Measurements from ENCODE around the gene SPAG8. TPM values are rescaled to one million over a fixed set of nuclear protein-coding genes. Genes with fewer than 3 reads are reported as not detected.

The SPAG8 gene
- total RNA-seq, 1 donor from 2014 or later, result 1.4 TPM

DNA sequence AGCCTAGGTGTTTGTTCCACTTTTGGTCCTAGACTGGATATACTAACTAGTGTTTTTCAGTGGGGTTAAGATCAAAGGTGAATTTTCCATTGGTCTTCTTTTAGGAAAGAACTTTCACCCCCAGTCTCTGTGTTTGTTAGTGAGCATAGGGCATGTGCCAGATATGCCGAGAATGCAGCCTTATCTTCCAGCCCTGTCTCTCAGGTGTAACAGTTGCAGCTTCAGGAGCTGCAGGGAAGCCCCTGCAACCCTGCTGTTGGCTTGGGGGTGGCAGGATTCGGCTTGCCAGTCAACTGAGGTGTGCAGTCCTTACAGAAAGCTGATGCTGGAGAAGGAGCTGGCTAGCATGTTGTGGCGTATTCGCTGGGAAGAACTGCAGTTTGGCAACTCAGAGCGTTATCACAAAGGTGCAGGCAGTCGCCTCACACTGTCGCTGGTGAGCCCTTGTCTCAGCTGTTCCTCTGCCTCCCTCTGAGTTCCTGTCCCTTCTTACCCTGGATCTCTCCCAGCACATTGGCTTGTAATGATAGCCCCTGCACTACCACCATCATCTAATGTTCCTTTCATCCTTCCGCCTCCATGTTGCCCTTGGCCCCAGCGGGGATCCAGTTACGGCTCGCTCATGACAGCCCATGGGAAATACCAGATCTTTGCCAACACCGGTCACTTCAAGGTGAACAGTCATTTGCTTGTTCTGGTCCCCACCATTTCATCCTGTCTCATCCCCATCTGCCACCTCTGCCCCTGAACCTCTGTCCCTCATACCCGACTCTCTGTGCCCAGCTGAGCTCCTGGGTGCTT lies 10.5 kb downstream of the SPAG8 start:
- H3K27me3 Mint-ChIP-seq (ENCODE audit: low read depth), result no peaks in the 10 kb centered on the region
- peaks cover 4% of the 10 kb centered on the region for H3K4me1 Mint-ChIP-seq
- no peak for DNase-seq (ENCODE audit: low read depth, low spot score)
- peak overlapping the region; percentile 74 for H3K27ac Mint-ChIP-seq (ENCODE audit: unreplicated experiment)
- TF ChIP-seq, protein P1, sequence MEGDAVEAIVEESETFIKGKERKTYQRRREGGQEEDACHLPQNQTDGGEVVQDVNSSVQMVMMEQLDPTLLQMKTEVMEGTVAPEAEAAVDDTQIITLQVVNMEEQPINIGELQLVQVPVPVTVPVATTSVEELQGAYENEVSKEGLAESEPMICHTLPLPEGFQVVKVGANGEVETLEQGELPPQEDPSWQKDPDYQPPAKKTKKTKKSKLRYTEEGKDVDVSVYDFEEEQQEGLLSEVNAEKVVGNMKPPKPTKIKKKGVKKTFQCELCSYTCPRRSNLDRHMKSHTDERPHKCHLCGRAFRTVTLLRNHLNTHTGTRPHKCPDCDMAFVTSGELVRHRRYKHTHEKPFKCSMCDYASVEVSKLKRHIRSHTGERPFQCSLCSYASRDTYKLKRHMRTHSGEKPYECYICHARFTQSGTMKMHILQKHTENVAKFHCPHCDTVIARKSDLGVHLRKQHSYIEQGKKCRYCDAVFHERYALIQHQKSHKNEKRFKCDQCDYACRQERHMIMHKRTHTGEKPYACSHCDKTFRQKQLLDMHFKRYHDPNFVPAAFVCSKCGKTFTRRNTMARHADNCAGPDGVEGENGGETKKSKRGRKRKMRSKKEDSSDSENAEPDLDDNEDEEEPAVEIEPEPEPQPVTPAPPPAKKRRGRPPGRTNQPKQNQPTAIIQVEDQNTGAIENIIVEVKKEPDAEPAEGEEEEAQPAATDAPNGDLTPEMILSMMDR (conservative IDR thresholded peaks at IDR 0.05), result no peak
- H3K36me3 Mint-ChIP-seq (ENCODE audit: low read depth), result peaks cover 3% of the 10 kb centered on the region
- H3K4me3 Mint-ChIP-seq, result no peak overlapping the region
- no peaks in the 10 kb centered on the region for H3K9me3 Mint-ChIP-seq

DNA sequence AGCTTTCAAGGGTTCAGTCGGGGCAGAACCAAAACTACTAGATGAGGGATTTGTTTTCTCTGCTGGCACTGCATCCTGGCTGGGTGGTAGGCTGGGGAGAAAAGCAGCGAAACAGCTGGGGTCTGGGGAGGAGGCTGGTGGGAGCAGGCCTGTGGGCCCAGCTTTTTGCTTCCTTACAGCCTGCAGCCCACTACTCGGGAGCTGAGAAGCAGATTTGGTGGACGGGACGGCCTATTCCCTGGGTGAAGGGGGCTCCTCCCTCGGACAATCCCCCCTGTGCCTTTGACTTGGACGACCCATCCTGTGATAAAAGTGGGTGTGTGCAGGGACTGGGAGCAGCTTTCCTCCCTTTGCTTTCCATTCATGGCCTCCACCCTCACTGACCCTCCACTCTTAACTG lies 11.5 kb downstream of the SPAG8 start:
- Mint-ChIP-seq H3K27ac (ENCODE audit: unreplicated experiment) (peak overlapping the region; percentile 76), H3K36me3 (ENCODE audit: low read depth) (peaks cover 3% of the 10 kb centered on the region), H3K9me3 (no peaks in the 10 kb centered on the region), H3K4me3 (no peak overlapping the region), H3K27me3 (ENCODE audit: low read depth) (no peaks in the 10 kb centered on the region), H3K4me1 (peaks cover 5% of the 10 kb centered on the region)
- TF ChIP-seq, protein P1 (conservative IDR thresholded peaks at IDR 0.05), result no peak
- DNase-seq (ENCODE audit: low read depth, low spot score), result no peak

DNA sequence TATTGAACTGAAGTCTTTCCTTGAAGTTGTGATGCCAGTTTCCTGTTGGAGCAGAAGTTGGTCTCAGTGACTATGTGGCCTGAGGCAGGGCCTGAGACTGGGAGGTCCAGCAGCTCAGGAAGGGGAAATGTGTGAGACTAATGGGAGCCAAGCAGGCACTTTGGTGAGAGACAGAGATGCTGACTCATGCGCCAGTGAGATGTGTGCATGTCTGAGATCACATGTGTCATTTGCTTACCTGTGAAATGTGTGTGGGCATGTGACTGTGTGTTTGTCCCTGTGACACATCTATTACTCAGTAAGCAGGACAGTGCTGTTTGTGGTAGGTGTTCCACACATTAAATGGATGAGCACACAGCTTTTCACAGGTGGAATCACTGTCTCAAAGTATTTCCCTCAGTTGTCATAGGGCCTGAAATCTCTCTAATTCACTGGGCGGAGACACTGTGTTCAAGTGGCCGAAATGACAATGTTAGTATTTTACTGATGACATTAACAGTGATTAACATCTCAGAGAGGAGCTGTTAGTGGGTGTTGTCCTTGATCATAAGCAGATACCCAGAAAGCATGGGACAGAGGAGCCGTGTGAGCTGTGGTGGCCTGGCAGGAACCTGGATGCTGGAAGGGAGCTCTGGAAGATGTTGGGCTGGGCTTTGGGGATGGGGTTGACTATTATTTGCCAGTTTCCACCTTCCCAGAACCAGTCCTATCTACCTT lies 13.2 kb downstream of the SPAG8 start:
- no peaks in the 10 kb centered on the region for H3K27me3 Mint-ChIP-seq (ENCODE audit: low read depth)
- H3K4me3 Mint-ChIP-seq, result no peak overlapping the region
- H3K27ac Mint-ChIP-seq (ENCODE audit: unreplicated experiment), result no peak overlapping the region
- peaks cover 3% of the 10 kb centered on the region for H3K36me3 Mint-ChIP-seq (ENCODE audit: low read depth)
- TF ChIP-seq, protein P1 (conservative IDR thresholded peaks at IDR 0.05), result no peak
- no peak for DNase-seq (ENCODE audit: low read depth, low spot score)
- no peaks in the 10 kb centered on the region for H3K9me3 Mint-ChIP-seq
- peaks cover 17% of the 10 kb centered on the region for H3K4me1 Mint-ChIP-seq

DNA sequence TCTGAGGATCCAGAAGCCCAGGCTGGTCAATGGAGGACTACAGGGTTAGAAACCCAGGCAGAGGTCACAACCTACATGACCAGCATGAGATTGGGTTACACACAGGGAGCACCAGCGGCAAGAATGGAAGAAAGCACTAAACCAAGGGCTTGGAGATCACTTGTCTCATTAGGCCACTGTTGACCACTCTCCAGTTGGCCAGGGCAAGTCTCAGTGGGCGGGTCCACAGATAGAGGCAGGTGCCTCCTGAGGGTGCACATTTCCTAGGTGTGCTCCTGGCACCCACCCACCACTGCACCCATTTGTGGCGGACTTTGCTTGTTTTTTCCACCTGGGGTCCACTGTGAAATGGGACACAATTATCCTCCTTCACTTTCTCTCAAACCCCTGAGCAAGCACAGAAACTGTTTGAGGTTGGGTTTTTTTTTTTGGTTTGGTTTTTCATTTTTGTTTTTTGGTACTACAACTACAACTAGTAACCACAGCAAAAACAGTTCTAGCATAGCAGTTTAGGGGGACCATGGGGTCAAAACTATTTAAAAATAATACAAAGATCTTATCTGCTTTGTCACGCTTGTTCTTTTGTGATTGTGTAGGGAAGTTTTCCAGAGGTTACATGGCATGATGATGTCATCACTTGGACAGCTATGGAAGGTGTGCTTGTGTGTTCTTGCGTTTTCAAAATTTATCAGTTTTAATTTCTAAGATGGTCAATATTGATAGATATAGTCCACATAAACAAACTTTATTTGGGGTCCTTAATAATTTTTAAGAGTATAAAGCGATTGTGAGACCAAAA lies 14.6 kb downstream of the SPAG8 start:
- DNase-seq (ENCODE audit: low read depth, low spot score), result no peak
- peaks cover 23% of the 10 kb centered on the region for H3K4me1 Mint-ChIP-seq
- TF ChIP-seq, protein P1 (conservative IDR thresholded peaks at IDR 0.05), result no peak
- H3K36me3 Mint-ChIP-seq (ENCODE audit: low read depth), result peaks cover 3% of the 10 kb centered on the region
- H3K27me3 Mint-ChIP-seq (ENCODE audit: low read depth), result no peaks in the 10 kb centered on the region
- no peak overlapping the region for H3K27ac Mint-ChIP-seq (ENCODE audit: unreplicated experiment)
- H3K9me3 Mint-ChIP-seq, result no peaks in the 10 kb centered on the region
- H3K4me3 Mint-ChIP-seq, result no peak overlapping the region

DNA sequence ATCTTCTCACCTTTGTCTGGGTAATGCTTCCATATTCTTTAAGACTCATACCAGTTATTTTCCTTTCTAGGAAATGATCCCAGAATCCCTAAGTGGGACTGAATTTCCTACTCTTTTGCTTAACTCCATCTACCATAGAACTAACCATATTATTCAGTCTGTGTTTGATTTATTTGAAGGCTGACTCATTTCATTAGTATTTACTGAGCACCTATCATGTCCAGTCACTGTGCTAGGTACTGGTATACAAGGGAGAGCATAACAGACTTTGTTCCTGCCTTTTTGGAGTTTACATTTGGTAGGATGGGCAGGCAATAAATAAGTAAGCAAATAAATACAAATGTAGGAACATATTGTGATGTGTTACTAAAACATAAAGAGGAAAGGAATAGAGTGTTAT lies 16.4 kb downstream of the SPAG8 start:
- Mint-ChIP-seq H3K9me3 (no peaks in the 10 kb centered on the region), H3K36me3 (ENCODE audit: low read depth) (no peaks in the 10 kb centered on the region), H3K4me1 (peaks cover 24% of the 10 kb centered on the region), H3K27ac (ENCODE audit: unreplicated experiment) (no peak overlapping the region), H3K4me3 (no peak overlapping the region), H3K27me3 (ENCODE audit: low read depth) (no peaks in the 10 kb centered on the region)
- TF ChIP-seq, protein P1 (conservative IDR thresholded peaks at IDR 0.05), result no peak
- no peak for DNase-seq (ENCODE audit: low read depth, low spot score)
